ENCODE measurements around the gene CMC4.

CMC4 gene

DNA sequence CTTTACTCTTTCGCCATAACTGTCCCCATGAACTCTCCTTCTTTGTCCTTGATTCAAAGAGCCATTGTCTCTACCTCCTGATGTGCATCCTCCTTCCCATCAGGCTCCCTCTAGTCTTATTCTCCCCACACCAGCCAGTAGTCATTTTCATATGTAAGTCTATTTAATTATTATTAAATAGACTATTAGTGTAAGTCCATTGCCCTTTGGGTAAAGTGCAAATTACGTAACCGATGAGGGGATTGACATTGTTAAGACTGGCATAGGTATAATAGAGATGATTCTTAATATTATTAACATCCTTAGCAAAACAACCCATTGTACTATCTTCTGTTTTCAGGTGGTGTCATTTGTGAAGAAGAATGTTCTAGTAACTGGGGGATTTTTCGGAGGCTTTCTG lies 16.7 kb downstream of the CMC4 start:
- DNase-seq (ENCODE audit: low read depth in 4 of 4, low spot score in 1 of 4) = no peak

DNA sequence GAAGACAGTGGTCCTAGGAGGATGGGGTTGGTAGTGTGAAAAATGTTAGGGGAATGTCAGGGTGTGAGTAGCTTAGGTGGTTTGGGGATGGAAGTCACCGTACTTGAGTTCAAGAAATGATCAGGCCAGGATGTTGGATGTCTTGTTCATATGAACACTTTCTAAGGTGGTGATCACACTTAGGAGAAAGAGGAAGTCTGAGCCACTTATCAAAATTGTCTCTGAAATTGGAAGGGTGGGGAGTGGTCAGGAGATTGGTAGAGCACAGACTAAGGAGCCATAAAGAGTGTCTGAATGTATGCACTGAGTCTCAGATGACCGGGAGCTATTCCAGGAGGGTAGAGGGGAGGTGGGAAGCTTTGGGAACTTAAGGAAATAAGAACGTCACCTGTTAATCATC lies 17.3 kb downstream of the CMC4 start:
- no peak for DNase-seq (ENCODE audit: low read depth in 4 of 4, low spot score in 1 of 4)

DNA sequence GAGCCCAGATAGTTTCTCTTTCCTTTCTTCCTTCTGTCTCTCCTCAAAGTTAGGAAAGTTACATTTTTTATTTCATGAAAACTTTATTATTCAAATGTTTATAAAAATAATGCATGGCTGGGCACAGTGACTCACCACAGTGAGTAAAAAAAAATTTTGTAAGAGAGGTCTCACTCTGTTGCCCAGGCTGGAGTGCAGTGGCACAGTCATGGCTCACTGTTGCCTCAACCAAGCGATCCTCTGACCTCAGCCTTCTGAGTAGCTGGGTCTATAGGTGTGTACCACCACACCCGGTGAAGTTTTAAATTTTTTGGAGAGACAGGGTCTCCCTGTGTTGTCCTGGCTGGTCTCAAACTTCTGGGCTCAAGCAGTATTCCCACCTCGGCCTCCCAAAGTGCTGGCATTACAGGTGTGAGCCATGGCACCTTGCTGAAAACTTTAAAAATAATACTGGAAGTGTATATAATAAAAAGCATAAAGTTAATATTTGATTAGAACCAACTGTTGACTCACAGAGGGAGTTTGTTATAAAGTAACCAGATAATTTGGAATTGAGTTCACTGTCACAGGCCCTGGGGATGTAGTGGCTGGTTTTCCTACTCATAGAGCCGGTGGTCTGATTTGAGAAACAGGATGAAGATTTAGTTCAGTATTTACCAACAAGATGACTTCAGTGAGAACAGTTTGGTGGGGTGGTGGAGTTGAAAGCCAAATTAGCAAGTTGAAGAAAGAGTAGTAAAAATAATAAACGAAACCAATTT lies 18.0 kb downstream of the CMC4 start:
- no peak for DNase-seq (ENCODE audit: low read depth in 4 of 4, low spot score in 1 of 4)

DNA sequence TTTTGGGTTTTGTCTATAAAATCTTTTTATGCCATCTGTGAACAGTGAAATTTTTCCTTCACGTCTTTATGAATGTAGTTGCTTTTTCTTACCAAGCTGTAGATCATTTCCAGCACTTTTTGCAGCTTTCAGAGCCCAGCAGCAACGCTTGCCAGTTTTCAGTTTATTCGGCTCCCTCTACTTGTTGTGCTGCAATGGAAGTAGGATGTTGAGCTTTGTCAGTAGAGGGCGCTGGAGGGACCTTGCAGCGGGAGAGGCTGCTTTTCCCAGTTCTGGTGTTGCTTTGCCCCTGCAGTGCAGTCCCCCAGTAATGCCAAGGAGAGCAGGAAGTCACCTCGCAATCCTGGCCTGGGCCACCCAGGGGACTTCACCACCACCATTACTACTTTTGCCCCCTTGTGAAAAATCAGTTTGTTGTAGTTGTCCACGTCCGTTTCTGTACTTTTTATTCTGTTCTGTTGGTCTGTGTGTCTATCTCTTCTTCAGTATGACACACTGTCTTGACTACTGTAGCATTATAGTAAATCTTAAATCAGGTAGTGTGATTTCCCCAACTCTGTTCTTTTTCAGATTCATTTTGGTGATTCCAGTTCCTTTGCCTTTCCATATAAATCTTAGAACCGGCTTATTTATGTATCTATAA lies 21.8 kb downstream of the CMC4 start:
- DNase-seq (ENCODE audit: low read depth in 4 of 4, low spot score in 1 of 4) = no peak

DNA sequence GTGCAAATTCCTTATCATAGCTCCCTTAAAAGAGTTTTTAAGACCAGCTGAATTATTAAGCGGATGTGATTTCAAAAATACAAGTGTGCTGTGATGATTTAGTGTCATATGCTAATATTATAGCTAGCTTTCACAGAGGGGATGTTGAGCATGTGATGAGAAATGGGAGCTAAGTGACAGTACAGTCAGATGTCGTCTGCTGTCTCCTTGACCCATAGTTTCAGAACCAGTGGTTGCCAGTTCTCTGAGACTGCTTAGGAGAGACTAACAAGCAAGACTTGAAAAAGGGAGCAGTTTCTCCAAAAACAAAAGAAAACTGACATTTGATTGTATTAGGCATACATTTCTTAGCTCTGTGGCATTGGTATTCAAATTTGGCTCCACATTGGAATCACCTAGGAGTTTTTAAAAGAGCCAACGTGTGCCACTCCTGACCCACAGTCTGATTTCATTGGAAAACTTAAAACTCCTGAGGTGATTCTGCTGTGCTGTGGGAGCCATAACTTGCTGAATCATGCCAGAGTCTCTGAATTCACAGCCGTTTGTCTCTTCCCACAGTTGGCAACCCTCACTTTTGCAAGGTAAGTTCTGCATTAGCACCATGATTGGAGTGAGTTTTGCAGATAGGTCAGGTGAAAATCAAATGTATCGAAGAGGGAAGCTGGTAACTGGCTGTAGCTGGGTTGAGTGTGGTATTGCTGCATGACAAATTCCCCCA lies 24.0 kb downstream of the CMC4 start:
- DNase-seq (ENCODE audit: low read depth in 4 of 4, low spot score in 1 of 4) = no peak

DNA sequence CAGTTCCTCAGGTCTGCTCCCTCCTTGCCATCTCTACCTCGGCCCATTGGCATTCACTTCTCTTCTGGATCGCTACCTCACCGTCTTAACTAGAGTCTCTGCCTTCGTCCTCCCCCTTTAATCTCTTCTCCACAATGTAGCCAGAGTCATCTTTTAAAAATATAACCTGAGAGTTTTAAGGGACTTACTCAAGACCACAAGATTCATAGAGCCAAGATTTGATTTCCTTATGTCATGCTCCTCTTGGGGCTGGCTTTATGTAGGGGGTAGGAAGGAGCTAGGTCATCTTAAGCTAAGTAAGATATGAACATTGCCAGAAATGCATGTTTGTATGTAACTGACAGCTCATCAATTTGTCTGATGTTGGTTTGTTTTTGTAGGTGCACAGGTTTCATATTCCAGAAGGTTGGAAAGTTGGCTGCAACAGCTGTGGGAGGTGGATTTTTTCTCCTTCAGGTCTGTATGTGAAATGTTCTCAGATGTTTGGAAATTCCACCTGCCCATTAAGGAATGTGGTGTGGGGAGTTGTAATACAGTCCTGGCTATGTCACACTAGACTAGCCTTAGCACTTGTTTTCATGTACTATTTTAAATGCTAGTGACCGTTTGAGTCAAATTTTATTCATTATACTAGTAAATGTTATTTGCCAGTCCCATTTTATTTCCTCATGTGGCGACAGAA lies 24.7 kb downstream of the CMC4 start:
- no peak for DNase-seq (ENCODE audit: low read depth in 4 of 4, low spot score in 1 of 4)

DNA sequence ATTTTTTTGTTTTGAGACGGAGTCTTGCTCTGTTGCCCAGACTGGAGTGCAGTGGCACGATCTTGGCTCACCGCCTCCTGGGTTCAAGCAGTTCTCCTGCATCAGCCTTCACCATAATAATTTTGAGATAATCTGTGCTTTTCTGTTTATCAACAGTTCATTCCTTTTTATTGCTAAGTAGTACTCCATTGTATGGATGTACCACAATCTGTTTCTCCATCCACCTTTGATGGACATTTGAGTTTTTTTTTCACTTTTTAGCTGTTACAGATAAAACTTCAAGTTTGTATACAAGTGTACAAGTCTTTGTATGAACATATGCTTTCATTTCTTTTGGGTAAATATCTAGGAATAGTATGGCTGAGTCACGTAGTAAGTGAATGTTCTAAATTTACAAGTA lies 35.2 kb downstream of the CMC4 start:
- DNase-seq (ENCODE audit: low read depth in 4 of 4, low spot score in 1 of 4) = no peak

DNA sequence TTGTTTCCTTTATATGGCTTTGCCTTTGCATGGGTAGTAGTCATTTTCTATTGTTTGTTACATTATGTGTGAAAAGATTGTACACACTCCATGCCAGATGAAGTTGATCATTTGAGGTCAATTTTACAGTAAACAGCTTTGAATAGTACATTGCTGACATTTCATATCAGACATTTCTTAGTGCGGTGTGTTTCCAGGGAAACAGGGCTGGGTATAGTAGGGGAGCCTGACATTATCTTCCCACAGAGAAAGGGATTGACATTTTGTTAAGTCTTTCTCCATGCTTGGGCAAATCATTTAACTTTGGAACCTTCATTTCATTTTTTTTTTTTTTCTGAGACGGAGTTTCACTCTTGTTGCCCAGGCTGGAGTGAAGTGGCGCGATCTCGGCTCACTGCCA lies 39.3 kb downstream of the CMC4 start:
- DNase-seq (ENCODE audit: low read depth in 4 of 4, low spot score in 1 of 4) = no peak

DNA sequence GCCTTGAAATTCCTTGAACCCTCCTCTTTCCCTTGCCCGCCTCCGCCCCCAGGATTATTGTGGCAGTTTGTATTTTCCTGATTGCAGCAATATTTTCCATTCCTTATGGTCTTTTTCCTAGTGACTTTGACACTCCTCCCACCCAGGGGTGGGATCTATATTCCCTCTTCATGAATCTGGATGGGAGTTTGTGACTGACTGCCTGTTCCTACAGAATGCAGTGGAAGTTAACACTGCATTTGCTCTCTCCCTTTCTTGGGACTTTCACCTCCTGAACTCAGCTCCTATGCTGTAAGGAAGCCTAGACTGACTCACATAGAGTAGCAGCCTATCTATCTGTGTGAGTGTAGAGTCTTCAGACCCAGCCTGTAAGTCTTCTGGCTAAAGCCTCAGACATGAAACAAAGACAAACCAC lies 42.1 kb downstream of the CMC4 start:
- no peak for DNase-seq (ENCODE audit: low read depth in 4 of 4, low spot score in 1 of 4)

DNA sequence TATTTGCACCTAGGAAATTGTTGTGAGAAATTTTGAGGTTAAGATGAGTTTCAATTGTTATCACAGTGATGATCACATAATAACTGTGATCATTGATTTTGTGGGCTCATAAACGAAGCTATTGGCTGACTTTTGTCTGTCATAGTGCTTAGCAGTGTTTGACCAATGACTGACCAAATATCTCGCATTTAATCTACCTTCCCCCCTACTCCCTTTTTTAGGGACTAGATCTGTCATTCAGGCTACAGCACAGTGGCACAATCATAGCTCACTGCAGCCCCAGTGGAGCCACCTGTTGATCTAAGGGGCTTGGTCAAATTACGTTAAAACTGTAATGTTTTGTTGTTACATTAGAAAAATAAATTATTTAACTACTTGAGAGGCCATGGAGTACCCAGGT lies 42.8 kb downstream of the CMC4 start:
- DNase-seq (ENCODE audit: low read depth in 4 of 4, low spot score in 1 of 4) = no peak

DNA sequence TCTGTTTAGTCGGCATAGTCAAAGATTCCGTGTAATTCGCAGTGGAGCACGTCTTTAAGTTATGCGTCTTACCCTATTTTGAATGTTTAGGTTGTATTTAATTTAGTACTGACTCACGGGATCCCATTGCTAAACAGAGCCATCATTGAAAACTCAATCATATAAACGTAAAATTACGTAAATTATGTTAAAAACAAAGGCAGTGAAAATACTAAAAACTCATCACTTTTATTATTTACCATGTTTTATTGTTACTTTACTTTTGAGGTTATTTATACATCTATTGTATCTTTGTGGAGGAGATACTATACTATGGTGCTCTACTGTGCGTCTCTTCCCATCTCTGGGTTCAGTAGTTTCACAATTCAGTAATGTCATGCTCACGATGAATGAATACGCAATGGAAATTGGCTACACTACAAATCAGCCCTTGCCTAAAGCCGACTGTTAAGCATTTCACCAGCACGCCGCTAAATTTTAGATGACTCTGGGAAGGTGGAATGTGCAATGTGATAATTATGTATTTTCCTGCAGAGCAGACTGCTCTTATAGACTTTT lies 43.3 kb downstream of the CMC4 start:
- no peak for DNase-seq (ENCODE audit: low read depth in 4 of 4, low spot score in 1 of 4)

DNA sequence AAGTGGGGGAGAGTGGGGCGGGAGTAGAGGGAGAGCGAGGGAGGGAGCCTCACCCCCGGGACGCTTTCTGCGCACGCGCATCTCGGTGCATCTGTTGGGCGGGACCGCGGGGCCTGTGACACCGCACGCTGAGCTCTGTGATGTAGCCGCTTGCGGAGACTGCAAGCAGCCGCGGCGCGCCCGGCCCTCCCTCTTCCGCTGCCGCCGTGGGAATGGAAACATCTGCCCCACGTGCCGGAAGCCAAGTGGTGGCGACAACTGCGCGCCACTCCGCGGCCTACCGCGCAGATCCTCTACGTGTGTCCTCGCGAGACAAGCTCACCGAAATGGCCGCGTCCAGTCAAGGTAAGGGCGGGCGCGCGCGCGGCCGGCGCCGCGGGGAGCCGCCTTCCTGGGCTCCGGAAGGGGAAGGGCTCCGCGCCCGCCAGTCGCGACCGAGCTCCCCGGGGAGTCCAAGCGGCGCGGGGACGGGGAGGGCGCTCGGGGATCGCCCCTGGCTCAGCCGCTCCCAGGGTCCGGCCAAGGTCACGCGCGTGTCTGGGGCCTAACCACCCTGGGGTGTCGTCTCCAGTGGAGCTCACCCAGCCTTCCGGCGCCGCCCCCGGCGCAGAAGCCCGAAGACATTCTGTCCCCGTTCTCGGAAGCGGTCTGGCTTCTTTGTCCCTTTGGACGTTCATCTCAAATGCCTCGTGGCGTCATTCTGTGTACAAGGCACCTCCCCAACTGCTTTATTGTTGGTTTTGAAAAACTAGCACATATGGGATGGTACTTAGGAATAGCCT lies 44.0 kb downstream of the CMC4 start, which contains the start of gene FUNDC2:
FUNDC2 (plus strand) TSS at position 118 of the 782 bp plus-strand sequence; CDS start at position 213, 95 bp downstream.
- peak; percentile 64 to 80 (median 72) for DNase-seq (ENCODE audit: low read depth in 4 of 4, low spot score in 1 of 4)

DNA sequence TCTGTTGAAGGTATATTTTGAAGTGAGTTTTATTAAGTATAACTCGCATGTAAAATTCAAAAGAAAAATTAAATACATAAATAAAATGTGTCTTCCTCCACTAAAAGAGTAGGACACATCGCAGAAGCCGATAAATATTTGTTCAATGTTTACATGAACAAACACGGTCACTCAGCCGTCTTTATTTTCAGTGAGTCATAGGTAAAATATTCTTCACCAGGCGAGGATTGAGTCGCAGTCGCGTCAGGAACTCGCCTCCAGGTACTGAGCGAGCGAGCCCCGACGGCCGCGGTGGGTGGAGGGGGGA lies 44.6 kb downstream of the CMC4 start:
- no peak for DNase-seq (ENCODE audit: low read depth in 4 of 4, low spot score in 1 of 4)

DNA sequence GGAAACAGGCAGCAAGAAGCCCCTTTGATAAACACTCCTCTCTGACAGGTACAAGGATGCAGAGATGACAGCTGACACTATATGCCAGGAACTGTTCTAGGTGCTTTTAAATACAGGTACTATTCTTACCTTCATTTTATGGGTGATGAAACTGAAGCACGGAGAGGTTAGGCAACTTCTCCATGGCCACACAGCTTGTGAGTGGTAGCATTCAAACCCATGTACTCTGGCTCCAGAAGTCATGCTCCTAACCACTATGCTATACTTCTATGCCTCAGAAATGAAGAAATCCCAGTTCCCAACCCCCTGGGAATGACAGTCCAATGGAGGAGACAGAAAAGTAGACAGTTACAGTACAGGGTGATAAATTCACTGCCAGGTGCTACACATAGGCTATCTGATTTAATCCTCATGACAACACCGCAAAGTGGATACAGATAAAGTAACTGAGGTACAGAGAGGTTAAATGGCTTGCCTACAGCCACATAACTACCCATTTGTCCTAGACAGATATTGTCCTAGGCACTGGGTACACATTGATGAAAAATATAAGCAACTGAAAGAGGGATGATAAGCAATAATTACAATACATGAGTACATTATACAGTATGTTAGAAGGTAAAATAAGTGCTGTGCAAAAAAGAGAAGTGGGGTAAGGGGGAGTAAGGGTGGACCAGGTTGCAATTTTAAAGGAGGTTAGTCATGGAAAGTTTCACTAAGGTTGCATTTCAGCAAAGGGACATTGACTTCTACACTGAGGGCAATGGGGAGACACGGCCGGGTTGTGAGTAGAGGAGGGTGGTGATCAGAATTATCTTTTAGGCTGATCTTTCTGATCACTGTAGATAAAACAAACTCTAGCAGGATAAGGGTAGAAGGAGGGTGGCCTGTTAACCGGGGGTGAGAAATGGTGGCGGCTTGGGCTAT lies 46.8 kb downstream of the CMC4 start:
- DNase-seq (ENCODE audit: low read depth in 4 of 4, low spot score in 1 of 4) = no peak

DNA sequence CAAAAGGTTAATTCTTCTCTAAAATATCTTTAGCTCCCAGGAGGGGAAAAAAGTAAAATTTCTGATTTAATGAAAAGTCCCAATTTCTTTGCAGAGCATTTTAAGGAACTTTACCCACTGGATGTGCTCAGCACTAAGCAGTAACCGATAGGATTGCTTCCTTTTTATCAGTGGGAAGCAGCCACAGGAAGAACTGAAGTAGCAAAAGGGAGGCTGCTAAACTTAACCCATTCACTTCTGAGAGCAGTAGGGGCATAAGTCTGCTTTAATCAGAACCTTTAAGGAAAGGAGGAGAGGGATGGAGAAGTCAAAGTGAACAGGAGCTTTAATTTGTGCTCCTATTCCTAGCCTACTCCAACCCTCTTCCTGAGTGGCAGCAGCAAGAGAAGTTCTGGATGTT lies 48.4 kb downstream of the CMC4 start, which contains the start of gene F8:
F8 (minus strand) TSS at position 139 of the 400 bp plus-strand sequence. CDS start 171 bp downstream, outside the sequence.
- no peak for DNase-seq (ENCODE audit: low read depth in 4 of 4, low spot score in 1 of 4)

DNA sequence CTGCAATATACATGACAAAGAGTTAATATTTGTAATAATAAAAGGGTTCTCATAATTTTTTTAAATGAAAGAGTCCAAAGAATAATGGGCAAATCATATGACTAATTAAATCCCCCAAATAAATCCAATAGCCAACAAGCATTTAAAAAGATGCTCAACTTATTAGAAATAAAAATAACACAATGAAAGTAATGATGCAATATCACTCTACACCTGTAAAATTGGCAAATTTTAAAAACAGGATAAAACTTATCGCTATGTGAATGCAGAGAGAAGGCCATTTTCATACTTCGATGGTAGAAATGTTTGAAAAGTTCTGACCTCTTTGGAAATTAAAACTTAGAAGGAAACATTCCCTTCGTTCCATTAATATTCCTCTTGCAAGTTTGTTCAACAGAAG lies 50.3 kb downstream of the CMC4 start:
- DNase-seq (ENCODE audit: low read depth in 4 of 4, low spot score in 1 of 4) = no peak
